Measurements from ENCODE around the gene SNED1. TPM values are rescaled to one million over a fixed set of nuclear protein-coding genes. Genes with fewer than 3 reads are reported as not detected.

SNED1 gene
- total and polyA plus RNA-seq, 9 of the 15 experiments (the other 6 are each of a cell fraction or from before 2014, with no cell fraction given), result 0.03 to 0.07 (median 0.05) TPM; not detected in 5

- TF ChIP-seq ZNF511 (CRISPR knock-in tag; IDR thresholded peaks at IDR 0.05) (peak; percentile 88), NUFIP1 (IDR thresholded peaks at IDR 0.05; ENCODE audit: partially characterized antibody) (no peak), USF2 (CRISPR knock-in tag; IDR thresholded peaks at IDR 0.05) (no peak), CBX2 (IDR thresholded peaks at IDR 0.05; ENCODE audit: insufficient read depth, low read length, poor library complexity, severe bottlenecking) (no peak), HMG20B (CRISPR knock-in tag; IDR thresholded peaks at IDR 0.05) (no peak), WHSC1 (IDR thresholded peaks at IDR 0.05; ENCODE audit: low read length) (no peak), FIP1L1 (IDR thresholded peaks at IDR 0.05; ENCODE audit: low read depth, low read length, poor library complexity, severe bottlenecking) (peak; percentile 79), GTF2F1 (IDR thresholded peaks at IDR 0.05; ENCODE audit: low read depth, low read length) (no peak), ZFP1 (CRISPR knock-in tag; IDR thresholded peaks at IDR 0.05) (no peak), BACH1 (tag; IDR thresholded peaks at IDR 0.05) (no peak), ZNF695 (CRISPR knock-in tag; IDR thresholded peaks at IDR 0.05) (no peak), JUN (IDR thresholded peaks at IDR 0.05; ENCODE audit: borderline replicate concordance, low read depth, low read length) (peak; percentile 41; the same call in 1 of the 2 replicates), JUN (CRISPR knock-in tag; IDR thresholded peaks at IDR 0.05; ENCODE audit: borderline replicate concordance) (no peak), ZNF449 (CRISPR knock-in tag; IDR thresholded peaks at IDR 0.05) (no peak), HCFC1 (IDR thresholded peaks at IDR 0.05; ENCODE audit: low read depth, low read length) (peak; percentile 87), ZBTB40 (IDR thresholded peaks at IDR 0.05) (peak; percentile 99), ZBTB40 (CRISPR knock-in tag; IDR thresholded peaks at IDR 0.05) (no peak), SMARCA4 (IDR thresholded peaks at IDR 0.05) (no peak)
Measured at GRCh38 chr2:241102239-241102803, 103.9 kb downstream of the SNED1 start, which contains the start of gene MTERF4 (continued).
